ENCODE data around the gene PGM1. TPM values are rescaled to one million over a fixed set of nuclear protein-coding genes. Genes with fewer than 3 reads are reported as not detected.

Gene PGM1
- total and polyA plus RNA-seq, 2 of the 13 experiments (the other 11 are each of a cell fraction or from before 2014, with no cell fraction given), result 51.6 to 105 TPM

DNA sequence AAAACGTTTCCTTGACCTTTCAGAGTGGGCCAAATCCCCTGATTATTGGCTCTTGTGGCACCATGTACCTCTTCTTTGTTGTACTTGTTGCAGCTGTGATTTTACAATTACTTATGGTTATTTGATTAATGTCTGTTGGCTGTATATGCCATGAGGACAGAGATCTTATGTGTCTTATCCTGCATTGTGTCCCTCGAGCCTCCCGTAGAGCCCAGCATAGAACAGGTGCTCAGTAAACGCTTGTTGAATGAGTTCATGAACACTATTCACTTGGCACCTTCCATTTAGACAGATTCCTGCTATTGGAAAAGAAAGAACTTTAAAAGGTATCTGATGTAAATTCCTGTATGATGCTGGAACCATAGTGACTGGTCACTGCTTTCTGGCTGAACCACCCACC is 48.4 kb downstream of the PGM1 start (continued):
- TF ChIP-seq IKZF1 (IDR thresholded peaks at IDR 0.05) (no peak), SSRP1 (CRISPR knock-in tag; IDR thresholded peaks at IDR 0.05) (peak; percentile 78; the same call in 1 of the 2 replicates), SOX13 (IDR thresholded peaks at IDR 0.05) (no peak), SOX13 (CRISPR knock-in tag; conservative IDR thresholded peaks at IDR 0.05 in 1 of 2, IDR thresholded peaks at IDR 0.05 in 1 of 2) (peak in 1 of 2 experiments; percentile 5; a peak in 1 of 4 replicates), ZNF354B (CRISPR knock-in tag; IDR thresholded peaks at IDR 0.05) (peak; percentile 46; the same call in 1 of the 2 replicates), SNAPC5 (CRISPR knock-in tag; IDR thresholded peaks at IDR 0.05; ENCODE audit: borderline replicate concordance) (0 out of 2 replicates have a peak, but pooled peaks have one; percentile 9), FOXA3 (CRISPR knock-in tag; IDR thresholded peaks at IDR 0.05) (no peak), SRF (IDR thresholded peaks at IDR 0.05; ENCODE audit: low read depth, low read length) (no peak), PCBP1 (IDR thresholded peaks at IDR 0.05; ENCODE audit: borderline replicate concordance, low read depth, low read length) (no peak)
- TF ChIP-seq, protein P1, sequence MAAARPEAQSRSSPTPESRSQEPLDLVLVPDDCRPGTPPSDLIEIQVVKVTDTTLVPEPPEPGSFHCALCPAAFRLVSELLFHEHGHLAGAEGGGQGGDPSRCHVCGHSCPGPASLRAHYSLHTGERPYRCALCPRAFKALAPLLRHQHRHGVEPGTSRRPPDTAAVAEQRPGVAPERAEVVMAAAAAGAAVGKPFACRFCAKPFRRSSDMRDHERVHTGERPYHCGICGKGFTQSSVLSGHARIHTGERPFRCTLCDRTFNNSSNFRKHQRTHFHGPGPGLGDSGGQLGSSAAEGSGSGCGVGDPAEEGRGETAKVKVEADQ (CRISPR knock-in tag; IDR thresholded peaks at IDR 0.05; ENCODE audit: borderline replicate concordance), result no peak
- TF ChIP-seq, protein P2, sequence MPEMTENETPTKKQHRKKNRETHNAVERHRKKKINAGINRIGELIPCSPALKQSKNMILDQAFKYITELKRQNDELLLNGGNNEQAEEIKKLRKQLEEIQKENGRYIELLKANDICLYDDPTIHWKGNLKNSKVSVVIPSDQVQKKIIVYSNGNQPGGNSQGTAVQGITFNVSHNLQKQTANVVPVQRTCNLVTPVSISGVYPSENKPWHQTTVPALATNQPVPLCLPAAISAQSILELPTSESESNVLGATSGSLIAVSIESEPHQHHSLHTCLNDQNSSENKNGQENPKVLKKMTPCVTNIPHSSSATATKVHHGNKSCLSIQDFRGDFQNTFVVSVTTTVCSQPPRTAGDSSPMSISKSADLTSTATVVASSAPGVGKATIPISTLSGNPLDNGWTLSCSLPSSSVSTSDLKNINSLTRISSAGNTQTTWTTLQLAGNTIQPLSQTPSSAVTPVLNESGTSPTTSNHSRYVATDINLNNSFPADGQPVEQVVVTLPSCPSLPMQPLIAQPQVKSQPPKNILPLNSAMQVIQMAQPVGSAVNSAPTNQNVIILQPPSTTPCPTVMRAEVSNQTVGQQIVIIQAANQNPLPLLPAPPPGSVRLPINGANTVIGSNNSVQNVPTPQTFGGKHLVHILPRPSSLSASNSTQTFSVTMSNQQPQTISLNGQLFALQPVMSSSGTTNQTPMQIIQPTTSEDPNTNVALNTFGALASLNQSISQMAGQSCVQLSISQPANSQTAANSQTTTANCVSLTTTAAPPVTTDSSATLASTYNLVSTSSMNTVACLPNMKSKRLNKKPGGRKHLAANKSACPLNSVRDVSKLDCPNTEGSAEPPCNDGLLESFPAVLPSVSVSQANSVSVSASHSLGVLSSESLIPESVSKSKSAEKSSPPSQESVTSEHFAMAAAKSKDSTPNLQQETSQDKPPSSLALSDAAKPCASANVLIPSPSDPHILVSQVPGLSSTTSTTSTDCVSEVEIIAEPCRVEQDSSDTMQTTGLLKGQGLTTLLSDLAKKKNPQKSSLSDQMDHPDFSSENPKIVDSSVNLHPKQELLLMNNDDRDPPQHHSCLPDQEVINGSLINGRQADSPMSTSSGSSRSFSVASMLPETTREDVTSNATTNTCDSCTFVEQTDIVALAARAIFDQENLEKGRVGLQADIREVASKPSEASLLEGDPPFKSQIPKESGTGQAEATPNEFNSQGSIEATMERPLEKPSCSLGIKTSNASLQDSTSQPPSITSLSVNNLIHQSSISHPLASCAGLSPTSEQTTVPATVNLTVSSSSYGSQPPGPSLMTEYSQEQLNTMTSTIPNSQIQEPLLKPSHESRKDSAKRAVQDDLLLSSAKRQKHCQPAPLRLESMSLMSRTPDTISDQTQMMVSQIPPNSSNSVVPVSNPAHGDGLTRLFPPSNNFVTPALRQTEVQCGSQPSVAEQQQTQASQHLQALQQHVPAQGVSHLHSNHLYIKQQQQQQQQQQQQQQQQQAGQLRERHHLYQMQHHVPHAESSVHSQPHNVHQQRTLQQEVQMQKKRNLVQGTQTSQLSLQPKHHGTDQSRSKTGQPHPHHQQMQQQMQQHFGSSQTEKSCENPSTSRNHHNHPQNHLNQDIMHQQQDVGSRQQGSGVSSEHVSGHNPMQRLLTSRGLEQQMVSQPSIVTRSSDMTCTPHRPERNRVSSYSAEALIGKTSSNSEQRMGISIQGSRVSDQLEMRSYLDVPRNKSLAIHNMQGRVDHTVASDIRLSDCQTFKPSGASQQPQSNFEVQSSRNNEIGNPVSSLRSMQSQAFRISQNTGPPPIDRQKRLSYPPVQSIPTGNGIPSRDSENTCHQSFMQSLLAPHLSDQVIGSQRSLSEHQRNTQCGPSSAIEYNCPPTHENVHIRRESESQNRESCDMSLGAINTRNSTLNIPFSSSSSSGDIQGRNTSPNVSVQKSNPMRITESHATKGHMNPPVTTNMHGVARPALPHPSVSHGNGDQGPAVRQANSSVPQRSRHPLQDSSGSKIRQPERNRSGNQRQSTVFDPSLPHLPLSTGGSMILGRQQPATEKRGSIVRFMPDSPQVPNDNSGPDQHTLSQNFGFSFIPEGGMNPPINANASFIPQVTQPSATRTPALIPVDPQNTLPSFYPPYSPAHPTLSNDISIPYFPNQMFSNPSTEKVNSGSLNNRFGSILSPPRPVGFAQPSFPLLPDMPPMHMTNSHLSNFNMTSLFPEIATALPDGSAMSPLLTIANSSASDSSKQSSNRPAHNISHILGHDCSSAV (CRISPR knock-in tag; IDR thresholded peaks at IDR 0.05; ENCODE audit: borderline replicate concordance), result no peak

Measured in HepG2 (cell line).